Measurements from ENCODE around the gene WRNIP1.

WRNIP1 gene

DNA sequence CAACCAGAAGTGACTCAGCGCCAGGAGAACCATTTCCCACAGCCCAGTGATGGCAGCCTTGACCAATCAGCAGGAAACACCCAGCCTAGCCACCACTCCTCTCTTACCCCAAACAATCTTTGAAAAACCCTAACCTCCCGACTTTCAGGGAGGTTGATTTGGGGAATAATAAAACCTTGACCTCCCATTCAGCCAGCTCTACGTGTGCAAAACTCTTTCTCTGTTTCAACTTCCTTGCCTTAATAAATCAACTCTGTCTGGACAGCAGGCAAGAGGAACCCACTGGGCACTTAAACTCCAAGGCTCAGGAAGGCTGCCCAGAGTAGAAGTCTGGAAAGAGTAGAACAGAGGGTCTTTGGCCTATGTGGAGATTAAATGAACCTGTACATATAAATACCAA, 41.5 kb downstream of the WRNIP1 start:
- no peak for DNase-seq (ENCODE audit: low read depth in 2 of 2)

DNA sequence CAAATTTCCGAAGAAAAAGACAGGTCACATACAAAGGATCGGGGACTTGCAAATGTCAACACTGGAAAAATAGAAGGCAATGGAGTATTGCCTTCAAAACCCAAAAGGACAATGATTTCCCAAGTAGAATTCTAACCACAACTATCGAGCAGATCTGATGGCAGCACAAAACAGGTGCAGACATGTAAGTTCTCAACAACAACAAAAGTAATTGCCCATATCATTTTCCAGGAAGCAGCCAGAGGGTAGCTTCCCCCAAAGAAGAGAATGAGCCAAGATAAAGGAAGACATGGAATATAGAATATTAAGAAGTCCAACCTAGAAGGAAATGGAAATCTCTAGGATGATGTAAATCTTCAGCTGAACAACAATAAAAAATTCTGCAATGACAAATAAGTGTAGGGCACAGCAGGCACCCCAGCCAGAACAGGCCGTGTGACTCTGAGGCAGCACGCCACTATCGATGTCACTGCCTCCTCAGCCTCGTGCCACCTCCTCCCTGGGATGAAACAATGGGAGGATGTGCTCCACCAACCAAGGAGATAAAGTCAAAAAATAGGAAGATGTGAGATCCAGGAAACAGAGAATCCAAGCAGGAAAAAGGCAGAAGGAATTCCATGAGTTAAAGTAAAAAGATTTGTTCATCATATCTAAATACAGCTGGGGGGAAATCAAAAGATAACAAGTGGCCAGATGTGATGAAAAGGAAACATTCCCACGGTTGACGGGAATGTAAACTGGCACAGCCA, 42.3 kb downstream of the WRNIP1 start:
- DNase-seq (ENCODE audit: low read depth in 2 of 2) = no peak

- DNase-seq (ENCODE audit: low read depth in 2 of 2) = no peak
Observed at GRCh38 chr6:2809015-2809414, 43.8 kb downstream of the WRNIP1 start.

GRCh38 chr6:2810092-2810671, 45.0 kb downstream of the WRNIP1 start:
- no peak for DNase-seq (ENCODE audit: low read depth in 2 of 2)

- no peak for DNase-seq (ENCODE audit: low read depth in 2 of 2)
Observed at GRCh38 chr6:2812695-2813094, 47.5 kb downstream of the WRNIP1 start.

DNA sequence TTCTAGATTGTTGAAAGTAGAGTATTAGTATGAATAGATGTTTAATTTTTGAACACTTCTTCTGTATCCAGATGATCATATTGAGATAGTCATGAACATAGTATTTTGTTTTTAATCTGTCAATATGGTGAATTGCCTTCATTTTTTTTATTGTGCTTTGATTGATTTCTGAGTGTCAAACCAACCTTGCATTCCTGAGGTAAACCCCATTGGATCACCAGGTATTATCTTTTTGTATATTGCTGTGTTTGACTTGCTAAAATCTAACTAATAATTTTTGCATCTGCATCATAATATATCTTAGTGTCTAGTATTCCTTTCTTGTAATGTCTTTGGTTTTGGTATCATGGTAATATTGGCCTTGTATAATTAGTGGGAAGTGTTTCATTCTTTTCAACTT, 51.0 kb downstream of the WRNIP1 start:
- no peak for DNase-seq (ENCODE audit: low read depth in 2 of 2)

DNA sequence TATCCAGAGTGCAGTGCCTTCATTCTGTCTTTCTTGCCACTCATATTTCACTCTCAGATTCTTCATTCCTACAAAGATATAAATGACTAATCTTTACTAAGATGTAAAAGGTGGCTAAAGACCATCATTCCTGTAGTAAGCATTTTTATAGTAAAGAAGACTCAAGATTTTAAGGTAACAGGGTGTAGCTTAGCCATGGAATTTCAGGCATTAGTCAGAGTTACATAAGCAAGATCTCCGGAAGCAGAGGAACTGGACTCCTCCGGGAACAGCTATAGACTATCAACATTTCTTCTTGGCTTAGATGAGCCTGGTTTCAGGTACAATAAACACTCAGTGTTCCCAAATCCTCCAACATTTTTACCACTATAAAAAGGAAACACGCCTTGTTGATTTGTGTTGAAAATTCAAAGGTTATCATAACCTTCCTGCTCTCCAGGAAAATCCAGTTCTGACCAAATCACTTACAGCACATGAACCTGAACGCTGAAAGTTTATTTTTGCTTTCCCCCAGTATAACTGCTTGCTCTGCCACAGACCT, 52.8 kb downstream of the WRNIP1 start:
- no peak for DNase-seq (ENCODE audit: low read depth in 2 of 2)

GRCh38 chr6:2818593-2818992, 53.4 kb downstream of the WRNIP1 start:
- no peak for DNase-seq (ENCODE audit: low read depth in 2 of 2)

- no peak for DNase-seq (ENCODE audit: low read depth in 2 of 2)
Observed at GRCh38 chr6:2819115-2819514, 53.9 kb downstream of the WRNIP1 start.

GRCh38 chr6:2819978-2820377, 54.8 kb downstream of the WRNIP1 start:
- DNase-seq (ENCODE audit: low read depth in 2 of 2) = no peak

DNA sequence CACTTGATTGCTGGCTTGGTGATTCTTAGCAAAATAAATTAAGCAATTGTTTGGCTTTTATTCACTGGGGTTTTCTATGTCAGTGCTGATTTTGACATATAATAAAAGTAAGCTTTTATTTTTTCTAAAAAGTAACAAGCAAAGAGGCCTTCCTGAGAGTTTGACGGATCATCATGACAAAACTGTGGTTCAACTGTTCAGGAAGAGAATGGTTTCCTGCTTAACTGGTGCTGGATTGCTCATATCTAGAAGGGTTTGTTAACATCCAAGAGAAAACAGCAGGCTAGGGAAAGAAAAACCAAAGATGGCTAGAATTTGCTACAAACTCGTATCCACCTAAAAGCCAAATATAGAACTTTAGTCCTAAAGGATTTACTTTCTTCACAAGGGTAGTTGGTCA, 55.2 kb downstream of the WRNIP1 start:
- no peak for DNase-seq (ENCODE audit: low read depth in 2 of 2)

GRCh38 chr6:2821554-2821953, 56.4 kb downstream of the WRNIP1 start:
- DNase-seq (ENCODE audit: low read depth in 2 of 2) = no peak

GRCh38 chr6:2823104-2823850, 58.1 kb downstream of the WRNIP1 start:
- DNase-seq (ENCODE audit: low read depth in 2 of 2) = no peak

DNA sequence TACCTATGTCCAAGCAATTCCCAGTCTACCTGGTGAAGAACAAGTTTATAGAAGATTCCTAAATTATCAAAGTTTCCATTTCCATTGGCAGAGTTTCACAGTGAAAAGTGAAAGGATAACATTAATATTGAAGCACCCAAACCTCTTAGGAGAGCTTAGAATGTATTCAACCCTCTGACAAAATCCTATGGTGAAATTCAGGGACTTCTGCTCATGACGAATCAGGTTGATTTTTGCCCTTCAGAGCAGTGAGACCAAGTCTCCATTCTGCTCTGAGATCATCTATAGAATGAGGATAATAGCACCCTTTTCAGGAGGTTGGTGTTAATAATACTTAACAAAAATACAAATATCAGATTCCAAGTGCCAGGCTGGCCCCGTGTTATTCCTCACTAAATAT, 60.9 kb downstream of the WRNIP1 start:
- DNase-seq (ENCODE audit: low read depth in 2 of 2) = no peak

GRCh38 chr6:2827142-2827541, 61.9 kb downstream of the WRNIP1 start:
- DNase-seq (ENCODE audit: low read depth in 2 of 2) = no peak

- no peak for DNase-seq (ENCODE audit: low read depth in 2 of 2)
Observed at GRCh38 chr6:2828629-2829028, 63.4 kb downstream of the WRNIP1 start.

GRCh38 chr6:2829253-2829652, 64.1 kb downstream of the WRNIP1 start:
- DNase-seq (ENCODE audit: low read depth in 2 of 2) = no peak

DNA sequence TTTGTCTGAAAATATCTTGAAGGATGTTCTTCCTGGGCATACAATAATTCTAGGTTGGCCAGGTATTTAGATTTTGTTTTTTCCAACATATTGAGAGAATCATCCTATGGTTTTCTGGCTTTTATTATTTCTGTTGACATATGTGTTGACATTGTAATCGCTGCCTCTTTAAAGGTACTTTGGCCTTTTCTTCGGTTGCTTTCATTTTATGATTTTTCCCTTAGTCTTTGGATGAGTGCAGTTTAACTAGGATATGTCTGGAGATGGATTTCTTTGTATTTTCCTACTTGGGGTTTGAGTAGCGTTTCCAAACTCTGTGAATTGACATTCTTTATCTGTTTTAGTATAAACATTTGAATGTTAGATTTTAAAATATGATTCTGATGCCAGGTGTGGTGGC, 65.0 kb downstream of the WRNIP1 start:
- DNase-seq (ENCODE audit: low read depth in 2 of 2) = no peak

GRCh38 chr6:2831392-2831791, 66.2 kb downstream of the WRNIP1 start:
- DNase-seq (ENCODE audit: low read depth in 2 of 2) = no peak

GRCh38 chr6:2834262-2834661, 69.1 kb downstream of the WRNIP1 start:
- DNase-seq (ENCODE audit: low read depth in 2 of 2) = no peak
